Spleen (tissue), 11 donors: ENCODE data around the gene CFAP99. TPM values are rescaled to one million over a fixed set of nuclear protein-coding genes. Genes with fewer than 3 reads are reported as not detected.
A peak's percentile ranks its signal among the peaks of the same experiment; 100 is the strongest.

Source experiments
- DNase-seq: peaks from one replicate; pipeline ENCODE4 v3.0.0-alpha.2; 2020
- H3K27ac ChIP-seq, 8 donors: fragments of 200-600 bp; sonication (generic) in 7 of 8; 1 replicate in 4 of 8; 2 replicates in 4 of 8; pipeline versions ENCODE4 v1.5.0 to v1.8.0; 2016 to 2021; ENCODE audit warnings: inconsistent platforms in 4 of 8, mild to moderate bottlenecking in 4 of 8, moderate library complexity in 1 of 8
- H3K27me3 ChIP-seq, 7 donors: fragments of 200-600 bp; sonication (generic) in 6 of 7; replicated peaks in 1 of 7; 1 replicate in 4 of 7; 2 replicates in 3 of 7; pipeline versions ENCODE4 v1.5.0 to v1.8.0; 2016 to 2021; ENCODE audit warnings: inconsistent platforms in 3 of 7, mild to moderate bottlenecking in 1 of 7
- H3K36me3 ChIP-seq, 6 donors: fragments of 200-600 bp; sonication (generic) in 5 of 6; 1 replicate in 4 of 6; 2 replicates in 2 of 6; pipeline versions ENCODE4 v1.5.0 to v1.8.0; 2016 to 2021; ENCODE audit warnings: inconsistent platforms in 2 of 6
- H3K4me1 ChIP-seq, 6 donors: fragments of 200-600 bp; sonication (generic) in 5 of 6; 1 replicate in 3 of 6; 2 replicates in 3 of 6; pipeline versions ENCODE4 v1.5.0 to v1.8.0; 2016 to 2021; ENCODE audit warnings: inconsistent platforms in 3 of 6
- H3K4me3 ChIP-seq, 8 donors: fragments of 200-600 bp; sonication (generic) in 7 of 8; 1 replicate in 4 of 8; 2 replicates in 4 of 8; pipeline versions ENCODE4 v1.5.0 to v1.8.0; 2016 to 2021; ENCODE audit warnings: inconsistent platforms in 4 of 8, mild to moderate bottlenecking in 4 of 8, moderate library complexity in 2 of 8
- H3K9me3 ChIP-seq, 8 donors: fragments of 200-600 bp; sonication (generic) in 7 of 8; 1 replicate in 4 of 8; 2 replicates in 4 of 8; pipeline versions ENCODE4 v1.5.0 to v1.8.0; 2016 to 2021; ENCODE audit warnings: inconsistent platforms in 4 of 8
- POLR2A ChIP-seq, 3 donors: fragments of 450-650 bp; IDR thresholded peaks; one replicate each; pipeline ENCODE4 v1.5.1; 2017; ENCODE audit warnings: antibody characterized with exemption in 3 of 3, mild to moderate bottlenecking in 1 of 3
- POLR2AphosphoS5 ChIP-seq, 3 donors: sonication (generic); formaldehyde crosslinking; IDR thresholded peaks; one replicate each; pipeline ENCODE4 v1.5.1; 2017; ENCODE audit warnings: antibody characterized with exemption in 3 of 3
- WGBS, 5 donors: extraction: QIAGEN DNeasy Blood & Tissue Kit in 3 of 5; methylation state at CpG; one replicate each; pipeline versions ENCODE4 v1.1.5 to v1.1.7; 2013 to 2018; 5-methylcytosine and 5-hydroxymethylcytosine counted together
- intact Hi-C: fragments of 100-400 bp; cut with DNase I; formaldehyde crosslinking; loops from one replicate; pipeline ENCODE4 v1.15.0; 2023; ENCODE audit warnings: low total_unique reads
- polyA plus RNA-seq, 3 donors: library from polyadenylated mRNA; stranded (reverse); fragments of 200-250 nt; gene quantifications; one replicate each; pipeline ENCODE4 v1.2.1, GENCODE V29; 2013
- total RNA-seq, 7 donors: library from RNA; depleted of rRNA in 3 of 7; stranded (reverse); fragments of >200 nt in 3 of 7; fragmentation: NEBNext Ultra II Directional in 4 of 7; extraction: Animal tissue kit (Norgen Biotek cat#: 25700) in 4 of 7; gene quantifications; one replicate each; pipeline versions ENCODE4 v1.1.0 to v1.2.1, GENCODE V29; 2016 to 2021
- TF ChIP-seq, protein P1 (sequence below), 11 experiments: fragments of 200-600 bp in 7 of 11; fragments of 450-650 bp in 4 of 11; sonication (generic) in 4 of 11; IDR thresholded peaks in 8 of 11; conservative IDR thresholded peaks in 3 of 11; 1 replicate in 7 of 11; 2 replicates in 4 of 11; pipeline versions ENCODE4 v1.4.0 to v1.8.0; 2016 to 2021; ENCODE audit warnings: antibody characterized with exemption in 11 of 11, inconsistent platforms in 4 of 11, mild to moderate bottlenecking in 1 of 11
- donor health status: healthy with polysubstance abuse.
- donor health status: DM: no; HTN: no; CAD: no; lungs with moderate emphysema.
- donor health status: DM: no; HTN: no; CAD: no.
- donor health status: Bipolar disorder and iron deficiency.
- donor health status: healthy.
- donor health status: DM: no; HTN: no; CAD: no.
- donor health status: DM: yes; HTN: yes; CAD: no.

CFAP99 gene
- total and polyA plus RNA-seq, 10 donors: 0.13 to 0.22 TPM; not detected in 8

DNA sequence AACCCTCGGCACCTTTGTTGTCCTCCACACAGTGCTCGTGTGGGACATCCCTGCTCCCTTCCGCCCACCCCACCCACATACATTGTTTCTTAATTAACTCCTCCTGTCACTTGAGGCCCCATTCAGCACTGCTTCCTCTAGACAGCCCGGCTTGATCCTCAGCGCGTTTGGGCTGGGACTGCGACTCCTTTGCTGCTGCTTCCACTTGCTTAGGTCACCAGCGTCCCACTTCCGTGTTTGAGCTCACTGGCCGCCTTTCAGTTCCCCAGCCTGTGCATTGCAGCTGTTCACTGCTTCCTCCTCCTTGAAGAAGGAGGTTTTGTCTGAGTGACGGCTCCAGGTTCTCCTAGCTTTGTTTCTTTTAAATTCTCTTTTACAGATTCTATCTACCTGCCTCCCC is 66.2 kb downstream of the CFAP99 start:
- intact Hi-C loops: no loop called here
- TF ChIP-seq POLR2A (IDR thresholded peaks at IDR 0.05): no peak
- peak; percentile 68 to 90 (median 85) for TF ChIP-seq POLR2AphosphoS5 (IDR thresholded peaks at IDR 0.05)
- TF ChIP-seq, protein P1, sequence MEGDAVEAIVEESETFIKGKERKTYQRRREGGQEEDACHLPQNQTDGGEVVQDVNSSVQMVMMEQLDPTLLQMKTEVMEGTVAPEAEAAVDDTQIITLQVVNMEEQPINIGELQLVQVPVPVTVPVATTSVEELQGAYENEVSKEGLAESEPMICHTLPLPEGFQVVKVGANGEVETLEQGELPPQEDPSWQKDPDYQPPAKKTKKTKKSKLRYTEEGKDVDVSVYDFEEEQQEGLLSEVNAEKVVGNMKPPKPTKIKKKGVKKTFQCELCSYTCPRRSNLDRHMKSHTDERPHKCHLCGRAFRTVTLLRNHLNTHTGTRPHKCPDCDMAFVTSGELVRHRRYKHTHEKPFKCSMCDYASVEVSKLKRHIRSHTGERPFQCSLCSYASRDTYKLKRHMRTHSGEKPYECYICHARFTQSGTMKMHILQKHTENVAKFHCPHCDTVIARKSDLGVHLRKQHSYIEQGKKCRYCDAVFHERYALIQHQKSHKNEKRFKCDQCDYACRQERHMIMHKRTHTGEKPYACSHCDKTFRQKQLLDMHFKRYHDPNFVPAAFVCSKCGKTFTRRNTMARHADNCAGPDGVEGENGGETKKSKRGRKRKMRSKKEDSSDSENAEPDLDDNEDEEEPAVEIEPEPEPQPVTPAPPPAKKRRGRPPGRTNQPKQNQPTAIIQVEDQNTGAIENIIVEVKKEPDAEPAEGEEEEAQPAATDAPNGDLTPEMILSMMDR (IDR thresholded peaks at IDR 0.05 in 8 of 11, conservative IDR thresholded peaks at IDR 0.05 in 3 of 11): no peak
- H3K27me3 ChIP-seq: no peaks in the 10 kb centered on the region
- H3K4me3 ChIP-seq: peak overlapping the region in 5 of 8 donors; percentile 0 to 54 (median 7)
- peak; percentile 95 for DNase-seq
- H3K4me1 ChIP-seq: peaks cover 70 to 100% (median 100%) of the 10 kb centered on the region in 6 donors
- 0 to 5% (median 2%) methylated on average over 11 of the region's 11 CpGs for WGBS, 5 donors
- peak overlapping the region; percentile 45 to 89 (median 77) for H3K27ac ChIP-seq
- peaks cover 0 to 13% (median 0%) of the 10 kb centered on the region in 6 donors for H3K36me3 ChIP-seq
- H3K9me3 ChIP-seq: no peaks in the 10 kb centered on the region

DNA sequence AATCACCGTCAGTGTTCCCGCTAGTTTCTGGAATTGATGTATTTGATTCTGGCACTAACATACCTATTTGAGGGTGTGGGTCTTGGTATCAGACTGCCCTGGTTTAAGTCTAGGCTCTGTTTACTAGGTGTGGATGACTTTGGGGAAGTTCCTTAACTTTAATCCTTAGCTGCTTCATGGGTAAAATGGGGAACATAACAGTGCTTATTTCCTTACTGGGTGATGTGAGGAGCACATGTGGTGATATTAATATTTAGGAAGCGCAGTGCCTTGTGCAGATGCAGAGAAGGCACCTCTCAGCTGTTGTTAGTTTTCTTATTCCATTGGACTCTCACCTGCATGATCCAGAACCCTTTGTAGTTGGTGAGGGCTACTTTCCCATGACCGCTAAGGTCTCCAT is 67.2 kb downstream of the CFAP99 start:
- WGBS, 5 donors: 81 to 95% (median 89%) methylated on average over 4 of the region's 4 CpGs
- Histone ChIP-seq H3K27me3 (no peaks in the 10 kb centered on the region), H3K9me3 (no peaks in the 10 kb centered on the region), H3K4me3 (peak overlapping the region in 1 of 8 donors; percentile 54), H3K4me1 (peaks cover 66 to 100% (median 96%) of the 10 kb centered on the region in 6 donors), H3K27ac (peak overlapping the region in 6 of 8 donors; percentile 63 to 89 (median 79)), H3K36me3 (peaks cover 0 to 23% (median 9%) of the 10 kb centered on the region in 6 donors)
- DNase-seq: no peak
- TF ChIP-seq POLR2A (IDR thresholded peaks at IDR 0.05): no peak
- no peak for TF ChIP-seq POLR2AphosphoS5 (IDR thresholded peaks at IDR 0.05)
- TF ChIP-seq, protein P1 (IDR thresholded peaks at IDR 0.05 in 8 of 11, conservative IDR thresholded peaks at IDR 0.05 in 3 of 11): no peak
- intact Hi-C loops: no loop called here

DNA sequence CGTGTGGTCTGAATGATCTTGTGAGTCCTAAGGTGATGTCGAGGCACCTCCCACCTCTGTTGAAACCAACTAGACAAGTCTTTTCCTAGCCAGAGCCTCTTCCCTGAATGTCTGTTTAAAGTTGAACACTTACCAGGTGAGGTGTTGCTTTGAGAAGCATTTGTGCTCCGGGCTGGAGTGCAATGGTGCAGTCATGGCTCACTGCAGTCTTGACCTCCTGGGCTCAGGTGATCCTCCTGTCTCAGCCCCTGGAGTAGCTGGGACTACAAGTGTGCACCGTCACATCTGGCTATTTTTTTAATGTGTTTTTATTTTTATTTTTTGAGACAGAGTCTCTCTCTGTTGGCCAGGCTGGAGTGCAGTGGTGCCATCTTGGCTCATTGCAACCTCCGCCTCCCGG is 68.2 kb downstream of the CFAP99 start:
- Histone ChIP-seq H3K27ac (peak overlapping the region in 4 of 8 donors; percentile 63 to 89 (median 82)), H3K36me3 (peaks cover 0 to 33% (median 19%) of the 10 kb centered on the region in 6 donors), H3K27me3 (no peaks in the 10 kb centered on the region), H3K4me3 (no peak overlapping the region), H3K9me3 (no peaks in the 10 kb centered on the region), H3K4me1 (peaks cover 59 to 95% (median 86%) of the 10 kb centered on the region in 6 donors)
- intact Hi-C loops: no loop called here
- TF ChIP-seq, protein P1 (IDR thresholded peaks at IDR 0.05 in 8 of 11, conservative IDR thresholded peaks at IDR 0.05 in 3 of 11): no peak
- TF ChIP-seq POLR2AphosphoS5 (IDR thresholded peaks at IDR 0.05) (no peak), POLR2A (IDR thresholded peaks at IDR 0.05) (no peak)
- WGBS, 5 donors: 87 to 91% (median 89%) methylated on average over 6 of the region's 6 CpGs
- DNase-seq: no peak

DNA sequence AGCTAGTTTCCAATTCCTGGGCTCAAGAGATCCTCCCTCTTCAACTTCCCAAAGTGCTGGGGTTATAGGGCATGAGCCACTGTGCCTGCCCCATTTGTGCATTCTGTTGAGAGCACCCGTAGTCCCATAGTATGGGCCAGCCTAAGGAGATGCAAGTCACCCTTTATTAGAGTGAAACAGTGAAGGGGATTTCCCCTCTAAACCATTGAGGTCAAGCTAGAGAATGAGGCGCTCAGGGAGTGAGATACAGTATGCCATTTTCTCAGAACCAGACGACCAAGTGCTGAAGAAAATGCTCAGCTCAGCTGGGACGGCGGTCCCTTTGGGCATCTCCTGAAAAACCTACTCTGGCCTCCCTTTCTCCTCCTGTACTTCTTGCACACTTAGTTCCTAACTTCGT is 68.9 kb downstream of the CFAP99 start:
- H3K27ac ChIP-seq: peak overlapping the region in 3 of 8 donors; percentile 3 to 89 (median 10)
- peaks cover 52 to 95% (median 83%) of the 10 kb centered on the region in 6 donors for H3K4me1 ChIP-seq
- WGBS, 5 donors: 52 to 72% (median 61%) methylated on average over 6 of the region's 6 CpGs
- DNase-seq: no peak
- H3K36me3 ChIP-seq: peaks cover 5 to 40% (median 26%) of the 10 kb centered on the region in 6 donors
- TF ChIP-seq, protein P1 (IDR thresholded peaks at IDR 0.05 in 8 of 11, conservative IDR thresholded peaks at IDR 0.05 in 3 of 11): no peak
- TF ChIP-seq POLR2A (IDR thresholded peaks at IDR 0.05) (no peak), POLR2AphosphoS5 (IDR thresholded peaks at IDR 0.05) (no peak)
- no peak overlapping the region for H3K4me3 ChIP-seq
- H3K9me3 ChIP-seq: no peaks in the 10 kb centered on the region
- intact Hi-C loops: no loop called here
- no peaks in the 10 kb centered on the region for H3K27me3 ChIP-seq
